GM23248 (cell line): ENCODE measurements around the gene PPP2R2B. TPM values are rescaled to one million over a fixed set of nuclear protein-coding genes. Genes with fewer than 3 reads are reported as not detected.

Experiments
- DNase-seq: peaks from one replicate; pipeline ENCODE4 v3.0.0-alpha.2; 2015
- H2AFZ ChIP-seq: fragments of 200-600 bp; sonication (generic); 2 replicates; pipeline ENCODE4 v1.6.1; 2016; ENCODE audit warnings: antibody characterized with exemption
- H3F3A ChIP-seq: fragments of 200-600 bp; sonication (generic); 2 replicates; pipeline ENCODE4 v1.6.1; 2016; ENCODE audit warnings: mild to moderate bottlenecking, antibody characterized with exemption, mixed run types; ENCODE audit not compliant: insufficient read depth
- H3K27ac ChIP-seq: fragments of 200-600 bp; sonication (generic); 2 replicates; pipeline ENCODE4 v1.5.1; 2016; ENCODE audit warnings: mild to moderate bottlenecking
- H3K27me3 ChIP-seq: fragments of 200-600 bp; sonication (generic); replicated peaks from 2 replicates; pipeline ENCODE4 v1.6.1; 2016; ENCODE audit warnings: mild to moderate bottlenecking; ENCODE audit not compliant: insufficient read depth
- H3K36me3 ChIP-seq: fragments of 200-600 bp; sonication (generic); 2 replicates; pipeline ENCODE4 v1.6.1; 2016; ENCODE audit warnings: low read depth, mild to moderate bottlenecking
- H3K4me1 ChIP-seq: fragments of 200-600 bp; sonication (generic); 2 replicates; pipeline ENCODE4 v1.6.1; 2016; ENCODE audit warnings: mild to moderate bottlenecking; ENCODE audit not compliant: insufficient read depth
- H3K4me2 ChIP-seq: fragments of 200-600 bp; sonication (generic); one replicate; pipeline ENCODE4 v1.6.1; 2016; ENCODE audit warnings: mild to moderate bottlenecking; ENCODE audit not compliant: unreplicated experiment
- H3K4me3 ChIP-seq: fragments of 200-600 bp; sonication (generic); 2 replicates; pipeline ENCODE4 v1.5.1; 2016; ENCODE audit warnings: mild to moderate bottlenecking
- H3K79me2 ChIP-seq: fragments of 200-600 bp; sonication (generic); 2 replicates; pipeline ENCODE4 v1.6.1; 2016; ENCODE audit warnings: mild to moderate bottlenecking; ENCODE audit not compliant: insufficient read depth
- H3K9ac ChIP-seq: fragments of 200-600 bp; sonication (generic); 2 replicates; pipeline ENCODE4 v1.6.1; 2016; ENCODE audit warnings: mild to moderate bottlenecking
- H3K9me2 ChIP-seq: fragments of 200-600 bp; sonication (generic); 2 replicates; pipeline ENCODE4 v1.6.1; 2016; ENCODE audit warnings: mixed run types, mild to moderate bottlenecking, moderate library complexity; ENCODE audit not compliant: insufficient read depth
- H3K9me3 ChIP-seq: fragments of 200-600 bp; sonication (generic); one replicate; pipeline ENCODE4 v1.6.1; 2017; ENCODE audit warnings: low read depth
- H4K20me1 ChIP-seq: fragments of 200-600 bp; sonication (generic); 2 replicates; pipeline ENCODE4 v1.6.0; 2016; ENCODE audit not compliant: insufficient read depth
- EZH2 ChIP-seq: fragments of 200-600 bp; sonication (generic); IDR thresholded peaks from 2 replicates; pipeline ENCODE4 v1.6.1; 2018; ENCODE audit warnings: antibody characterized with exemption, mild to moderate bottlenecking; ENCODE audit not compliant: insufficient read depth, poor library complexity, severe bottlenecking
- EZH2phosphoT487 ChIP-seq: fragments of 200-600 bp; sonication (generic); IDR thresholded peaks from 2 replicates; pipeline ENCODE4 v1.6.1; 2018; ENCODE audit warnings: antibody characterized with exemption, moderate library complexity, mild to moderate bottlenecking, low read depth; ENCODE audit not compliant: insufficient read depth
- WGBS, 2 experiments: methylation state at CpG; one replicate each; pipeline ENCODE4 v1.1.6; 2015 to 2017; ENCODE audit warnings: low lambda C conversion rate in 2 of 2, low coverage in 1 of 2; ENCODE audit errors: missing lambda C conversion rate in 2 of 2; 5-methylcytosine and 5-hydroxymethylcytosine counted together
- in situ Hi-C: fragments of 300-500 bp; cut with MboI; formaldehyde crosslinking; loops from 2 replicates; pipeline ENCODE4 v1.15.0; 2020
- polyA plus RNA-seq: library from polyadenylated mRNA; unstranded; fragments of >200 nt; fragmentation: Nextera tagmentation; extraction: Ambion mirVana; gene quantifications from 2 replicates; pipeline ENCODE4 v1.2.1, GENCODE V29; 2016
- total RNA-seq: library from RNA; depleted of rRNA; stranded (reverse); fragments of >200 nt; shearing (Covaris generic); gene quantifications from 2 replicates; pipeline ENCODE4 v1.2.3, GENCODE V29; 2014

PPP2R2B gene
- total and polyA plus RNA-seq, 2 experiments from 2014 or later: 0.11 to 0.28 TPM

- Histone ChIP-seq H4K20me1 (no peaks in the 10 kb centered on the region; the same call in 1 of the 2 replicates), H3K27ac (no peak overlapping the region), H2AFZ (no peak overlapping the region), H3K9me2 (no peaks in the 10 kb centered on the region), H3K9ac (no peak overlapping the region), H3K79me2 (no peaks in the 10 kb centered on the region), H3K9me3 (no peaks in the 10 kb centered on the region), H3F3A (no peaks in the 10 kb centered on the region), H3K4me1 (no peaks in the 10 kb centered on the region), H3K27me3 (no peaks in the 10 kb centered on the region), H3K36me3 (no peaks in the 10 kb centered on the region), H3K4me3 (no peak overlapping the region), H3K4me2 (no peak overlapping the region)
- WGBS, 2 experiments: 70 to 73% methylated on average over 1 of the region's 1 CpG
- in situ Hi-C loops: no loop called here
- DNase-seq: no peak
- TF ChIP-seq EZH2phosphoT487: no peak
- TF ChIP-seq EZH2: no peak
Measured at GRCh38 chr5:146909255-146910068, 30.9 kb upstream of the PPP2R2B start.

GRCh38 chr5:146906803-146907202 is 28.2 kb upstream of the PPP2R2B start:
- peak; percentile 1 for DNase-seq
- TF ChIP-seq EZH2 (no peak), EZH2phosphoT487 (no peak)
- Histone ChIP-seq H2AFZ (no peak overlapping the region), H3K27ac (no peak overlapping the region), H4K20me1 (no peaks in the 10 kb centered on the region; the same call in 1 of the 2 replicates), H3K9ac (no peak overlapping the region), H3K9me2 (no peaks in the 10 kb centered on the region), H3K27me3 (no peaks in the 10 kb centered on the region), H3K36me3 (no peaks in the 10 kb centered on the region), H3K79me2 (no peaks in the 10 kb centered on the region), H3K4me1 (no peaks in the 10 kb centered on the region), H3K4me2 (no peak overlapping the region), H3F3A (no peaks in the 10 kb centered on the region), H3K9me3 (no peaks in the 10 kb centered on the region), H3K4me3 (no peak overlapping the region)
- 52 to 54% methylated on average over 5 of the region's 5 CpGs for WGBS, 2 experiments
- in situ Hi-C loops: no loop called here

- no peaks in the 10 kb centered on the region for H3K9me2 ChIP-seq
- H3F3A ChIP-seq: no peaks in the 10 kb centered on the region
- H3K27me3 ChIP-seq: no peaks in the 10 kb centered on the region
- H3K4me3 ChIP-seq: no peak overlapping the region
- H3K4me2 ChIP-seq: no peak overlapping the region
- no peaks in the 10 kb centered on the region for H3K4me1 ChIP-seq
- in situ Hi-C loops: no loop called here
- H3K36me3 ChIP-seq: no peaks in the 10 kb centered on the region
- 76 to 84% methylated on average over 1 of the region's 1 CpG for WGBS, 2 experiments
- no peaks in the 10 kb centered on the region for H3K79me2 ChIP-seq
- no peak overlapping the region for H3K27ac ChIP-seq
- no peak for DNase-seq
- H4K20me1 ChIP-seq: no peaks in the 10 kb centered on the region; the same call in 1 of the 2 replicates
- TF ChIP-seq EZH2 (no peak), EZH2phosphoT487 (no peak)
- H2AFZ ChIP-seq: no peak overlapping the region
- no peaks in the 10 kb centered on the region for H3K9me3 ChIP-seq
- no peak overlapping the region for H3K9ac ChIP-seq
Measured at GRCh38 chr5:146904890-146905289, 26.3 kb upstream of the PPP2R2B start.

- no peaks in the 10 kb centered on the region for H3K27me3 ChIP-seq
- TF ChIP-seq EZH2phosphoT487: no peak
- no peak for TF ChIP-seq EZH2
- no peaks in the 10 kb centered on the region for H3K79me2 ChIP-seq
- H4K20me1 ChIP-seq: no peaks in the 10 kb centered on the region; the same call in 1 of the 2 replicates
- no peaks in the 10 kb centered on the region for H3F3A ChIP-seq
- WGBS, 2 experiments: 8 to 12% methylated on average over 1 of the region's 1 CpG
- H3K9me3 ChIP-seq: no peaks in the 10 kb centered on the region
- H2AFZ ChIP-seq: no peak overlapping the region
- no peak overlapping the region for H3K9ac ChIP-seq
- H3K4me1 ChIP-seq: no peaks in the 10 kb centered on the region
- no peak for DNase-seq
- H3K9me2 ChIP-seq: no peaks in the 10 kb centered on the region
- no peak overlapping the region for H3K4me2 ChIP-seq
- no peaks in the 10 kb centered on the region for H3K36me3 ChIP-seq
- in situ Hi-C loops: no loop called here
- no peak overlapping the region for H3K27ac ChIP-seq
- H3K4me3 ChIP-seq: no peak overlapping the region
Measured at GRCh38 chr5:146903789-146904188, 25.2 kb upstream of the PPP2R2B start.
